ENCODE results near the gene YOD1. TPM values are rescaled to one million over a fixed set of nuclear protein-coding genes. Genes with fewer than 3 reads are reported as not detected.

YOD1 gene
- total RNA-seq, 5 donors from 2014 or later (not counting 1 experiment from before 2014, with no cell fraction given), result 7.8 to 13.5 (median 8.7) TPM

DNA sequence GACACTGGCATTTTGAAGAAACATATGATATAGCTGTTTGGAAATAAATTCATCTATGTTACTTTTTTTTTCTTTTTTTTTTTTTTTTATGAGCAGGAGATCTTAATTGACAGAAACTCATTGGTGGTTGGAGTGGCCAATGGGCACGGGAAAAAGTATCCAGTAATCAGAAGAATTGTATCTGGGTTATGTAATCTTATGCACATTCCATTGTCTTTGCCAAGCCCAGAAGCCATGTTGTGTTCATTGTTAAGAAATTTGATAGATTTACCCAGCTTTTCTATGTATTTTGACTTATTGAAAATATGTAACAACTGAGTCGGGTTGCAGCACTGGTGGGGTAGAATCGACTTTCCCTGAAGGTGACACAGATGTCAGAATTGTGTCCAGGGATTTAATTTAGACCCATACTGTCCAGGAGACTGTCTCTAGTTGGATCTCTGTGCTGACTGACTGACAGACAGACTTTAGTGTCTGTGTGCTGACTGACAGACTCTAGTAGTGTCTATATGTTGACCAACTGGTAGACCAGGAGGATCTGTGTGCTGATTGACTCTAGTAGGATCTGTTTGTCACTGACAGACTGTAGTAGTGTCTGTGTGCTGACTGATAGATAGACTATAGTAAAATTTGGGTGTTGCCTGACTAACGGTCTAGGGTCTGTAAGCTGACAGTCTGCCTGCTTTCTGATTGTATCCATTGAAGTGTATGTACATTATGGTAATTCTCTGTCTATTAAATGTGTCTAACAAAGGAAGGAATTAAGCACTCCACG lies 25.4 kb upstream of the YOD1 start:
- H3K27ac ChIP-seq (ENCODE audit: low read length), result no peak overlapping the region
- peaks cover 0 to 4% of the 10 kb centered on the region in 2 donors for H3K27me3 Mint-ChIP-seq
- H3K4me3 ChIP-seq (ENCODE audit: control insufficient read depth in 1 of 2, extremely low read depth in 1 of 2, low read length in 1 of 2), result no peak overlapping the region
- no peak overlapping the region for H3K4me3 Mint-ChIP-seq
- ChIA-PET POLR2A (no interaction called here), CTCF (interaction anchor here (0.6 to 1.5 kb wide), 8 partner anchors 7 to 425 kb away, joined by 3 to 7 read pairs (median 4); partner anchors contain the start of gene PFKFB2 (in 1 of the 2))
- peaks cover 8 to 16% (median 13%) of the 10 kb centered on the region in 3 donors for H3K4me1 Mint-ChIP-seq
- H3K4me1 ChIP-seq (ENCODE audit: control insufficient read depth in 1 of 2, extremely low read depth in 1 of 2, insufficient read depth in 2 of 2, low read length in 2 of 2), result peaks cover 6 to 7% of the 10 kb centered on the region in 2 experiments
- H3K27ac Mint-ChIP-seq, result no peak overlapping the region
- 95% methylated on average over 3 of the region's 5 CpGs for WGBS (ENCODE audit: insufficient coverage)
- no peaks in the 10 kb centered on the region for H3K9me3 Mint-ChIP-seq
- H3K27me3 ChIP-seq (replicated peaks in 1 of 2; ENCODE audit: control insufficient read depth in 2 of 2, extremely low read depth in 1 of 2, insufficient read depth in 2 of 2, low read length in 1 of 2), result no peaks in the 10 kb centered on the region
- H3K36me3 Mint-ChIP-seq, result peaks cover 4% of the 10 kb centered on the region
- H3K9me3 ChIP-seq, result no peaks in the 10 kb centered on the region
- DNase-seq (no peak), ATAC-seq (replicated peaks in 1 of 4) (no peak)
- no peaks in the 10 kb centered on the region for H3K36me3 ChIP-seq (ENCODE audit: control insufficient read depth in 2 of 2, extremely low read depth in 1 of 2, insufficient read depth in 1 of 2, low read length in 1 of 2)

DNA sequence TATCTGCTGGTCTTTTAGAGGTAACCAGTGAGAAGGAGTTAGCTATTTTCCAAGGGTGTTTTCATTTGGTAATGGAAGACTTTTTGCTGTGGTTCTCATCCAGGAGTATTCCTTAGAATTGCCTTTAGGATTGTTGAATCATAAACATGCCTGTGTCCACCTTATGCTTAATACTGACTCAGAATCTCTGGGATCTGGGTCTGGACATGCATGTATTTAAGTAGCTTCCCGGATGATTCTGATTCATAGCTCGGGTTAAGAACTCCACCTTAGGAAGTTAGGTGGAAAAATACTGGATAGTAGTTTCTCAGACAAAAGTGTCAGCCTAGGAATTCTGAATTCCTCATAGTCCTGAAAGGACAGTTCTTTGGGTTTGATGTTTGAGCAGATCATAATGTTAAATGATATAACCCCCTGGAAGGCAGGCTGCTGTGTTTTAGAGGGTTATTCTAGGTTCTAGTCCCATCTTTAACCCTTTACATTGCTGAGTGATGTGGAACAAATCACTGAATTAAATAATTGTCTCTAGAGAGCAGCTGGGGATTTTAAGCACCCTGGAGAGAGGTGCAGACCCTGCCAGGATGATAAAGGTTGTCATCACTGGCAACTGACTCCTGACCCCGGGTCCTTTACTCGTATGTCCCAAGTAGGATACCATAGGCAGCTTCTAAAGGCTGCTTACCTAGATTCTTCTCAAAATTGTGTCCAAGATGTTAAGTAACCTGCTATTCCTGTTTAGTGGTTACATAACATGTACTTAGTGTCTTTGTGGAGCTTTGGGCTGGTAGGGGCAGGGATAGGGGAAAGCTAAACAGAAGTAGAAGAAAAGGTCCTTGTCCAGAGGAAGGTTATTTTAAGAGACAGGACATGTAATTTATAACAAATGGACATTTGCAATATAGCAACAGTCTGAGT lies 23.2 kb upstream of the YOD1 start:
- no peaks in the 10 kb centered on the region for H3K36me3 ChIP-seq (ENCODE audit: control insufficient read depth in 2 of 2, extremely low read depth in 1 of 2, insufficient read depth in 1 of 2, low read length in 1 of 2)
- H3K27ac Mint-ChIP-seq, result no peak overlapping the region
- DNase-seq (no peak), ATAC-seq (replicated peaks in 1 of 4) (no peak)
- no peak overlapping the region for H3K4me3 Mint-ChIP-seq
- no CpG with 5 or more reads among the region's 4 CpGs for WGBS (ENCODE audit: insufficient coverage)
- H3K4me1 ChIP-seq (ENCODE audit: control insufficient read depth in 1 of 2, extremely low read depth in 1 of 2, insufficient read depth in 2 of 2, low read length in 2 of 2), result peaks cover 21 to 28% of the 10 kb centered on the region in 2 experiments
- no peaks in the 10 kb centered on the region for H3K9me3 Mint-ChIP-seq
- CTCF ChIA-PET, result interaction anchor here in 1 of 2 donors (1.5 kb wide), 1 partner anchor 21 kb away, joined by 8 read pairs; the partner anchor contains the start of gene PFKFB2
- peaks cover 6% of the 10 kb centered on the region for H3K36me3 Mint-ChIP-seq
- no peak overlapping the region for H3K27ac ChIP-seq (ENCODE audit: low read length)
- no peaks in the 10 kb centered on the region for H3K27me3 ChIP-seq (replicated peaks in 1 of 2; ENCODE audit: control insufficient read depth in 2 of 2, extremely low read depth in 1 of 2, insufficient read depth in 2 of 2, low read length in 1 of 2)
- H3K4me3 ChIP-seq (ENCODE audit: control insufficient read depth in 1 of 2, extremely low read depth in 1 of 2, low read length in 1 of 2), result no peak overlapping the region
- POLR2A ChIA-PET, result no interaction called here
- H3K4me1 Mint-ChIP-seq, result peaks cover 26 to 37% (median 34%) of the 10 kb centered on the region in 3 donors
- no peaks in the 10 kb centered on the region for H3K27me3 Mint-ChIP-seq
- H3K9me3 ChIP-seq, result no peaks in the 10 kb centered on the region

DNA sequence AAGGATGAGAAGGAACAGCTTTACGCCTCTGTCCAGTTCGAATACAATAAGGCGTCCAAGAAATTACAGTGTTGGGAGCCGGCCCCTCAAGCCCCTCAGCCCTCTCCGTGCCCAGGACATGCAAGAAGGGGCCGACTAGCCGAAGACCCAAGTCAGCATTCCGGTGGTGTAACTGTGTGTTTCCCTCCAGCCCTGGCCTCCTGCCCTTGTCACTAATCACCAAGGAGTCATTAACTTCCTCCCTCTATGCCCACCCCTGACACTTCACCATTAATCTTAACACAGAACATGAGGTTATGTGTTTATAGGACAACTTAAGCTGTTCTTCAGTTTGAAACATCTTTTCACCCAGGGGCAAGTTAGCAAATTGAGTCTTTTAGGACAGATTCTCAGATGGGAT lies 21.2 kb upstream of the YOD1 start:
- H3K36me3 ChIP-seq (ENCODE audit: control insufficient read depth in 2 of 2, extremely low read depth in 1 of 2, insufficient read depth in 1 of 2, low read length in 1 of 2), result no peaks in the 10 kb centered on the region
- Mint-ChIP-seq H3K9me3 (no peaks in the 10 kb centered on the region), H3K36me3 (peaks cover 9% of the 10 kb centered on the region), H3K27me3 (no peaks in the 10 kb centered on the region), H3K27ac (no peak overlapping the region), H3K4me3 (peak overlapping the region in 1 of 3 donors; percentile 55), H3K4me1 (peaks cover 30 to 38% (median 37%) of the 10 kb centered on the region in 3 donors)
- ATAC-seq (replicated peaks in 1 of 4) (no peak), DNase-seq (no peak)
- ChIA-PET POLR2A (no interaction called here), CTCF (interaction anchor here in 1 of 2 donors (1.0 to 1.1 kb wide), 2 partner anchors 22 to 333 kb away, joined by 3 read pairs; no protein-coding TSS in a partner anchor)
- peaks cover 24 to 28% of the 10 kb centered on the region in 2 experiments for H3K4me1 ChIP-seq (ENCODE audit: control insufficient read depth in 1 of 2, extremely low read depth in 1 of 2, insufficient read depth in 2 of 2, low read length in 2 of 2)
- no peaks in the 10 kb centered on the region for H3K27me3 ChIP-seq (replicated peaks in 1 of 2; ENCODE audit: control insufficient read depth in 2 of 2, extremely low read depth in 1 of 2, insufficient read depth in 2 of 2, low read length in 1 of 2)
- H3K27ac ChIP-seq (ENCODE audit: low read length), result no peak overlapping the region
- H3K4me3 ChIP-seq (ENCODE audit: control insufficient read depth in 1 of 2, extremely low read depth in 1 of 2, low read length in 1 of 2), result no peak overlapping the region
- no peaks in the 10 kb centered on the region for H3K9me3 ChIP-seq
- 89% methylated on average over 6 of the region's 8 CpGs for WGBS (ENCODE audit: insufficient coverage)

DNA sequence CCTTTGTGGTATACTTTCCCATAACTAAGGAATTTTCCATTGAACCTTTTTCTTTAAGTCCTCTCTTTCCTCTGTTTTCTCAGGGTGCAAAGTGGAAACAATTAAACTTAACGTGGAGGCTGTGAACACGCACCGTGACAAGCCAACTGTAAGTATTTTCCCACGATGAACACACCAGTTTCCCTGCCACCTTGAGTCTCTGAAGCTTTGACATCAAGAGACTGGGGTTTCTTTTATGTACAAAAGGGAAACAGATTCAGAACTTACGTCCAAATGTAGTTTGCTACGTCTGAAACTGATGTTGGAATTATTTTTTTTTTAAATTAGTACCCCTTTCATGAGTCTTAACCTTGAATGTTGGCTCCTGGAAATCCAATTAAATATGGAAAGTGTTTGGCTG lies 20.4 kb upstream of the YOD1 start:
- Histone ChIP-seq H3K27me3 (replicated peaks in 1 of 2; ENCODE audit: control insufficient read depth in 2 of 2, extremely low read depth in 1 of 2, insufficient read depth in 2 of 2, low read length in 1 of 2) (no peaks in the 10 kb centered on the region), H3K27ac (ENCODE audit: low read length) (no peak overlapping the region), H3K9me3 (no peaks in the 10 kb centered on the region), H3K4me3 (ENCODE audit: control insufficient read depth in 1 of 2, extremely low read depth in 1 of 2, low read length in 1 of 2) (no peak overlapping the region), H3K4me1 (ENCODE audit: control insufficient read depth in 1 of 2, extremely low read depth in 1 of 2, insufficient read depth in 2 of 2, low read length in 2 of 2) (peaks cover 24 to 28% of the 10 kb centered on the region in 2 experiments), H3K36me3 (ENCODE audit: control insufficient read depth in 2 of 2, extremely low read depth in 1 of 2, insufficient read depth in 1 of 2, low read length in 1 of 2) (no peaks in the 10 kb centered on the region)
- Mint-ChIP-seq H3K9me3 (no peaks in the 10 kb centered on the region), H3K27me3 (no peaks in the 10 kb centered on the region), H3K36me3 (peaks cover 9% of the 10 kb centered on the region), H3K27ac (peak overlapping the region in 1 of 2 donors; percentile 83), H3K4me1 (peaks cover 30 to 38% (median 37%) of the 10 kb centered on the region in 3 donors), H3K4me3 (peak overlapping the region in 1 of 3 donors; percentile 55)
- ATAC-seq (replicated peaks in 1 of 4) (peak in 2 of 4 experiments; percentile 28 to 93), DNase-seq (peak in 11 of 35 experiments; percentile 6 to 64 (median 26))
- ChIA-PET POLR2A (interaction anchor here in 1 of 2 donors (1.0 kb wide), 1 partner anchor 18 kb away, joined by 4 read pairs; the partner anchor contains the start of gene PFKFB2), CTCF (interaction anchor here (0.8 to 1.1 kb wide), 3 partner anchors 21 to 333 kb away, joined by 3 to 4 read pairs (median 3); no protein-coding TSS in a partner anchor)
- 20% methylated on average over 1 of the region's 6 CpGs for WGBS (ENCODE audit: insufficient coverage)

DNA sequence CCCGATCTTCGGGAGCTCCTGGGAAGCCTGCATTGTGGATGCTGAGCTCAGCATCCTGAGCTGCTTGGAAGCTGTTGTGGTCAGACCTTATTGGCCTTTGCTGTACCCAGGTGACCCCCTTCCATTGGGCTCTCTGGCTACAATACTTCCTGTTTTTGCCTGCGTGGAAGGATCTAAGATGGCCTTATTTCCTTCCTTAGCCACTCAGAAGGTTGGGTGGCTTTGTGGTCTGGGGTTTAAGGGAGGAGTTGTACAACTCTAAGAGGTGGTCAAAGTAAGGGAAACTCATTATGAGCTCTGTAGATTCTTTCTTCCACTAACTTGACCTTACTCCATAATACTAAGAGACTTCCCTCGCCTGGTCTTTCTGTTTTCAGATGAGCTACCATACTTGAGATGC lies 19.8 kb upstream of the YOD1 start:
- peaks cover 30 to 38% (median 37%) of the 10 kb centered on the region in 3 donors for H3K4me1 Mint-ChIP-seq
- H3K36me3 ChIP-seq (ENCODE audit: control insufficient read depth in 2 of 2, extremely low read depth in 1 of 2, insufficient read depth in 1 of 2, low read length in 1 of 2), result no peaks in the 10 kb centered on the region
- ATAC-seq (replicated peaks in 1 of 4), result peak in 3 of 4 experiments; percentile 9 to 61 (median 57)
- no peaks in the 10 kb centered on the region for H3K9me3 ChIP-seq
- ChIA-PET POLR2A (interaction anchor here in 1 of 2 donors (0.5 to 1.0 kb wide), 2 partner anchors 18 to 1457 kb away, joined by 4 to 10 read pairs; partner anchors contain the start of gene PFKFB2), CTCF (interaction anchor here in 1 of 2 donors (0.8 kb wide), 1 partner anchor 21 kb away, joined by 4 read pairs; no protein-coding TSS in a partner anchor)
- no peaks in the 10 kb centered on the region for H3K27me3 ChIP-seq (replicated peaks in 1 of 2; ENCODE audit: control insufficient read depth in 2 of 2, extremely low read depth in 1 of 2, insufficient read depth in 2 of 2, low read length in 1 of 2)
- H3K27me3 Mint-ChIP-seq, result no peaks in the 10 kb centered on the region
- H3K4me3 Mint-ChIP-seq, result peak overlapping the region in 2 of 3 donors; percentile 9 to 55
- DNase-seq, result peak in 2 of 35 experiments; percentile 19 to 23
- peaks cover 9% of the 10 kb centered on the region for H3K36me3 Mint-ChIP-seq
- H3K9me3 Mint-ChIP-seq, result no peaks in the 10 kb centered on the region
- 88% methylated on average over 3 of the region's 4 CpGs for WGBS (ENCODE audit: insufficient coverage)
- H3K27ac Mint-ChIP-seq, result peak overlapping the region; percentile 36 to 83
- H3K4me3 ChIP-seq (ENCODE audit: control insufficient read depth in 1 of 2, extremely low read depth in 1 of 2, low read length in 1 of 2), result no peak overlapping the region
- H3K4me1 ChIP-seq (ENCODE audit: control insufficient read depth in 1 of 2, extremely low read depth in 1 of 2, insufficient read depth in 2 of 2, low read length in 2 of 2), result peaks cover 24 to 28% of the 10 kb centered on the region in 2 experiments
- H3K27ac ChIP-seq (ENCODE audit: low read length), result no peak overlapping the region

All from T-cell (primary cell).